GM19372 (cell line): Measurements from ENCODE around the gene ARSD.
"Not testable (repeated sequence)": the region's sequence is repeated elsewhere in the genome, so short reads cannot be mapped to it uniquely, and the experiment has no call there.

Source experiments
- ATAC-seq: cut with Tn5 transposase; IDR thresholded peaks from one replicate; pipeline ENCODE4 v1.9.1; 2021; ENCODE audit warnings: mild to moderate bottlenecking, low read depth, moderate library complexity; ENCODE audit not compliant: unreplicated experiment

Gene ARSD

GRCh38 chrX:2894885-2895292 is 34.2 kb downstream of the ARSD start:
- ATAC-seq, result no peak

- no peak for ATAC-seq
These were observed 36.3 kb downstream of the ARSD start for GRCh38 chrX:2892816-2893215.

- ATAC-seq, result not testable (repeated sequence)
These were observed 38.3 kb downstream of the ARSD start for GRCh38 chrX:2890536-2891460.

- ATAC-seq, result not testable (repeated sequence)
These were observed 39.2 kb downstream of the ARSD start for GRCh38 chrX:2889706-2890490.

GRCh38 chrX:2889045-2889605 is 40.0 kb downstream of the ARSD start:
- ATAC-seq, result no peak

GRCh38 chrX:2888309-2888708 is 40.8 kb downstream of the ARSD start:
- ATAC-seq, result no peak

GRCh38 chrX:2883770-2884169 is 45.4 kb downstream of the ARSD start:
- no peak for ATAC-seq

- no peak for ATAC-seq
These were observed 49.5 kb downstream of the ARSD start for GRCh38 chrX:2879670-2880069.

- ATAC-seq, result no peak
These were observed 50.6 kb downstream of the ARSD start for GRCh38 chrX:2878563-2878962.

GRCh38 chrX:2875798-2876399 is 53.2 kb downstream of the ARSD start:
- no peak for ATAC-seq

- no peak for ATAC-seq
These were observed 54.0 kb downstream of the ARSD start for GRCh38 chrX:2875136-2875481.

- ATAC-seq, result no peak
These were observed 54.7 kb downstream of the ARSD start for GRCh38 chrX:2874222-2875135.

- ATAC-seq, result no peak
These were observed 56.4 kb downstream of the ARSD start for GRCh38 chrX:2872671-2873277.

- no peak for ATAC-seq
These were observed 57.3 kb downstream of the ARSD start for GRCh38 chrX:2871831-2872230.

GRCh38 chrX:2870650-2871049 is 58.5 kb downstream of the ARSD start:
- ATAC-seq, result no peak

GRCh38 chrX:2867206-2867605 is 61.9 kb downstream of the ARSD start:
- no peak for ATAC-seq

- ATAC-seq, result no peak
These were observed 65.5 kb downstream of the ARSD start for GRCh38 chrX:2863646-2864045.

GRCh38 chrX:2862404-2862803 is 66.7 kb downstream of the ARSD start:
- ATAC-seq, result no peak

- ATAC-seq, result no peak
These were observed 69.8 kb downstream of the ARSD start for GRCh38 chrX:2859197-2859797.
